Fibroblast of villous mesenchyme (primary cell): ENCODE results near the gene PARD6A. TPM values are rescaled to one million over a fixed set of nuclear protein-coding genes. Genes with fewer than 3 reads are reported as not detected.

Experiments
- DNase-seq: peaks from one replicate; pipeline ENCODE4 v3.0.0-alpha.2; 2010; ENCODE audit warnings: low read depth
- H3K4me3 ChIP-seq: 2 replicates; pipeline ENCODE4 v1.5.1; 2011; ENCODE audit warnings: low read depth, mild to moderate bottlenecking, low read length
- CTCF ChIP-seq: IDR thresholded peaks from 2 replicates; pipeline ENCODE4 v1.5.1; 2012; ENCODE audit warnings: low read depth, mild to moderate bottlenecking, low read length; ENCODE audit not compliant: insufficient read depth
- total RNA-seq: library from RNA; depleted of rRNA; stranded (reverse); fragments of >200 nt; gene quantifications from 2 replicates; pipeline ENCODE4 v1.2.3, GENCODE V29; 2012

PARD6A gene
- total RNA-seq = 0.97 and 2.6 TPM in 2 replicates

GRCh38 chr16:67660564-67661028 lies at the start of gene PARD6A:
TSS of gene PARD6A (plus strand) at chr16:67660960. CDS start at chr16:67661039, 79 bp downstream.
- peak within 1 kb of the TSS; percentile 92 for H3K4me3 ChIP-seq
- DNase-seq = peak; percentile 97
- no peak for TF ChIP-seq CTCF

DNA sequence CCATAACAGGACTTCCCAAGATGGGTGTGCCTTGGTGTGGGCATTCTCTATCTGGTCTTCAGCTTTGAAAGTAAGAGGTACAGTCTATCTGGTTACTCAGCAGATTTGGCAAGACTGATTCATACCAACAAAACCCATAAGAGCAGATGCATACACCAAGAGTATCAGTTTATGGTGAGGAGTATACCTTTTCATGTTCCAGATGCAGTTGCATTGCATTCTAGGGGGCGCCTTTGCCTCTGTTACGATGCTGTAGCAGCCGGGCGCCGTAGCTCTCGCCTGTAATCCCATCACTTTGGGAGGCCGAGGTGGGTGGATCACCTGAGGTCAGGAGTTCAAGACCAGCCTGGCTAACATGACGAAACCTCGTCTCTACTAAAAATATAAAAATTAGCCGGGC lies 47.0 kb upstream of the PARD6A start:
- peak; percentile 13 for TF ChIP-seq CTCF
- H3K4me3 ChIP-seq = no peak overlapping the region
- no peak for DNase-seq

- TF ChIP-seq CTCF = no peak
- no peak overlapping the region for H3K4me3 ChIP-seq
- DNase-seq = no peak
These were observed 32.5 kb upstream of the PARD6A start for GRCh38 chr16:67628216-67628615.

DNA sequence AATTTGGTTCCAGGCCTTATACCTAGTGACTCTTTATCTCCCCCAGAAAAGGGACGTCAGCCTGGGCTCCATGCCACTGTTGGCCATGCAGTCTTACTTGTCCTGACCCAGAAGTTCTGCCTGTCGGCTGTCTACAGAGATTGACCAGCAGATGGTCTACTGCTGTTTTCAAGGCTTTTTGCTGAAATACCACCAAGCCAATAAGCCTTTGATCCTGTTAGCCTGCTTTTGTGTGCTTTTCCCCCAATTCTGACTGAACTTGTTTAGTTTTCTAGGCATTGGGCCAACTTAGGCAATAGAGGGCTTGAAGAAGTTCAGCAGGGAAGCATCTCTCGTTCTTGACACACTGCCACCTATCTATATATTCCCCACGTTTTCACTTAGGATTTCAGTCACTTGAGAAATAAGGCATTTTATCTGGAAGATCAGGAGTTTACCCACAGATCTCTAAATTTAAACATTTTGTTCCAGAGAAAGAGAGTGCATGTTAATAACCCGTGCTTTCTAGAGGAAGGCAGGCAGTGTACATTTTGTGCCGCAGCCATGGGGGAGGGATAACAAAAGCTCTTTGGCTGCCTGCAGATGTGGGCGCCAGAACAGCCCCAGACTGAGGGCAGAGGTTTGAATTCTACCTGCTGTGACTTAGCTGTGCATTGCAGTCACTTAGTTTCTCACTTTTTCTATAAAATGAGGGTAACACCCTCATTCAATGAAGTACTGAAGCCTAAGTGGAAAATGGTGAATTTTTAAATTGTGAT lies 28.2 kb upstream of the PARD6A start:
- peak; percentile 93 for DNase-seq
- TF ChIP-seq CTCF = no peak
- H3K4me3 ChIP-seq = no peak overlapping the region

GRCh38 chr16:67636713-67637112 lies 24.0 kb upstream of the PARD6A start:
- no peak overlapping the region for H3K4me3 ChIP-seq
- no peak for TF ChIP-seq CTCF
- DNase-seq = no peak

GRCh38 chr16:67637625-67638024 lies 23.1 kb upstream of the PARD6A start:
- no peak for DNase-seq
- no peak for TF ChIP-seq CTCF

More at GRCh38 chr16:67637625-67638024, 23.1 kb upstream of the PARD6A start:
- H3K4me3 ChIP-seq = no peak overlapping the region
